HCT116 (cell line): ENCODE results near the gene ACBD5. TPM values are rescaled to one million over a fixed set of nuclear protein-coding genes. Genes with fewer than 3 reads are reported as not detected.
A peak's percentile ranks its signal among the peaks of the same experiment; 100 is the strongest.

Source experiments
- ATAC-seq: fragments of 200-7000 bp; cut with Tn5 transposase; 2 replicates; pipeline ENCODE4 v1.9.1; 2020; ENCODE audit warnings: mild to moderate bottlenecking, moderate library complexity
- Bru-seq: library from RNA; stranded (reverse); fragments of 400-500 nt; gene quantifications from one replicate; lab custom pipeline; 2021; lab: Mats Ljungman, UMichigan
- BruChase-seq, 2 experiments: library from RNA; stranded (reverse); fragments of 400-500 nt; gene quantifications; one replicate each; lab custom pipeline; 2021; lab: Mats Ljungman, UMichigan
- BruUV-seq: library from RNA; stranded (reverse); fragments of 400-500 nt; replicated peaks from 2 replicates; lab custom pipeline; 2021; lab: Mats Ljungman, UMichigan
- CTCF ChIA-PET: fragments of 300-600 bp; sonication (Branson Sonifier 250); formaldehyde crosslinking; loops from one replicate; lab custom pipeline; 2021; ENCODE audit warnings: antibody characterized with exemption; lab: Charles Lee
- POLR2A ChIA-PET: fragments of 300-600, 350-600 bp; sonication (Branson Sonifier 250); formaldehyde crosslinking; loops from one replicate; lab custom pipeline; 2021; ENCODE audit warnings: antibody characterized with exemption; lab: Charles Lee
- RAD21 ChIA-PET, 2 experiments: fragments of 300-600 bp; sonication (Branson Sonifier 250); formaldehyde crosslinking; loops; one replicate each; lab custom pipeline; 2023; ENCODE audit warnings: low total read pairs in 2 of 2; ENCODE audit not compliant: uncharacterized antibody in 2 of 2, unreplicated experiment in 2 of 2, low non-redundant PET in 1 of 2; lab: Charles Lee
- DNase-seq: peaks from one replicate; pipeline ENCODE4 v3.0.0-alpha.2; 2010; ENCODE audit warnings: low read depth, low spot score
- H2AFZ ChIP-seq: fragments of 200-600 bp; shearing (Covaris generic), sonication (generic); 2 replicates; pipeline ENCODE4 v1.6.1; 2017; ENCODE audit warnings: low read depth, mixed run types, mixed read lengths, antibody characterized with exemption, low read length; ENCODE audit not compliant: poor library complexity, severe bottlenecking
- H3K27ac ChIP-seq: 2 replicates; pipeline ENCODE4 v1.5.1; 2012; ENCODE audit warnings: low read depth, low read length
- H3K27me3 ChIP-seq: fragments of 200-600 bp; sonication (generic); 2 replicates; pipeline ENCODE4 v1.6.1; 2016; ENCODE audit warnings: mixed run types, low read length, mixed read lengths; ENCODE audit not compliant: insufficient read depth
- H3K36me3 ChIP-seq, 2 experiments: fragments of 200-500 bp in 1 of 2; fragments of 200-600 bp in 1 of 2; sonication (Bioruptor generic) in 1 of 2; sonication (generic) in 1 of 2; 2 replicates each; pipeline versions ENCODE4 v1.5.1 to v1.6.1; 2014 to 2016; ENCODE audit warnings: low read length in 2 of 2, inconsistent platforms in 1 of 2, mixed read lengths in 1 of 2, mixed run types in 1 of 2; ENCODE audit not compliant: insufficient read depth in 2 of 2, control insufficient read depth in 1 of 2
- H3K4me1 ChIP-seq, 2 experiments: fragments of 200-600 bp in 1 of 2; sonication (generic) in 1 of 2; 2 replicates each; pipeline versions ENCODE4 v1.5.1 to v1.6.1; 2012 to 2017; ENCODE audit warnings: low read length in 2 of 2, inconsistent platforms in 1 of 2, mild to moderate bottlenecking in 1 of 2, mixed read lengths in 1 of 2, mixed run types in 1 of 2, moderate library complexity in 1 of 2; ENCODE audit not compliant: insufficient read depth in 2 of 2, control insufficient read depth in 1 of 2
- H3K4me2 ChIP-seq: fragments of 200-600 bp; sonication (generic); 2 replicates; pipeline ENCODE4 v1.6.1; 2017; ENCODE audit warnings: mixed run types, low read length, mixed read lengths
- H3K4me3 ChIP-seq, 2 experiments: fragments of 200-600 bp in 1 of 2; sonication (generic) in 1 of 2; replicated peaks in 1 of 2; 2 replicates each; pipeline ENCODE4 v1.5.1; 2011 to 2016; ENCODE audit warnings: low read length in 2 of 2, control low read depth in 1 of 2, low read depth in 1 of 2, mild to moderate bottlenecking in 1 of 2, mixed read lengths in 1 of 2, mixed run types in 1 of 2
- H3K79me2 ChIP-seq: fragments of 200-600 bp; sonication (generic); 2 replicates; pipeline ENCODE4 v1.6.1; 2017; ENCODE audit warnings: mild to moderate bottlenecking, mixed run types, low read length, moderate library complexity, mixed read lengths; ENCODE audit not compliant: insufficient read depth
- H3K9ac ChIP-seq: fragments of 200-600 bp; sonication (generic); 2 replicates; pipeline ENCODE4 v1.6.1; 2016; ENCODE audit warnings: low read length, mixed read lengths
- H3K9me2 ChIP-seq: fragments of 200-600 bp; sonication (generic), shearing (Covaris generic); 2 replicates; pipeline ENCODE4 v1.6.1; 2017; ENCODE audit warnings: mixed run types, mild to moderate bottlenecking, moderate library complexity; ENCODE audit not compliant: insufficient read depth
- H3K9me3 ChIP-seq, 2 experiments: fragments of 200-500 bp in 1 of 2; fragments of 200-600 bp in 1 of 2; sonication (Bioruptor generic) in 1 of 2; sonication (generic) in 1 of 2; 2 replicates each; pipeline ENCODE4 v1.6.1; 2014 to 2017; ENCODE audit warnings: low read length in 2 of 2, mixed read lengths in 2 of 2, inconsistent platforms in 1 of 2, low read depth in 1 of 2, mild to moderate bottlenecking in 1 of 2, mixed run types in 1 of 2, moderate library complexity in 1 of 2; ENCODE audit not compliant: control insufficient read depth in 1 of 2, insufficient read depth in 1 of 2
- H4K20me1 ChIP-seq: fragments of 200-600 bp; sonication (generic), shearing (Covaris generic); 2 replicates; pipeline ENCODE4 v1.6.1; 2017; ENCODE audit warnings: mixed run types, mild to moderate bottlenecking, moderate library complexity; ENCODE audit not compliant: insufficient read depth
- CEBPB ChIP-seq: IDR thresholded peaks from 2 replicates; pipeline ENCODE4 v1.6.1; 2012; ENCODE audit warnings: low read depth
- JUND ChIP-seq: IDR thresholded peaks from 2 replicates; pipeline ENCODE4 v1.6.1; 2012
- POLR2A ChIP-seq: IDR thresholded peaks from 2 replicates; pipeline ENCODE4 v1.7.0; 2011; ENCODE audit warnings: borderline replicate concordance; ENCODE audit not compliant: insufficient read depth, insufficient read length; ENCODE audit errors: extremely low read depth
- POLR2AphosphoS5 ChIP-seq: IDR thresholded peaks from 2 replicates; pipeline ENCODE4 v1.6.1; 2011; ENCODE audit warnings: mild to moderate bottlenecking, low read depth, low read length, moderate library complexity
- RAD21 ChIP-seq: IDR thresholded peaks from 2 replicates; pipeline ENCODE4 v1.6.1; 2012; ENCODE audit warnings: low read depth, mild to moderate bottlenecking
- SIN3A ChIP-seq: IDR thresholded peaks from 2 replicates; pipeline ENCODE4 v1.6.1; 2012; ENCODE audit warnings: low read depth
- TCF7L2 ChIP-seq: IDR thresholded peaks from 2 replicates; pipeline ENCODE4 v1.7.0; 2011; ENCODE audit warnings: borderline replicate concordance, inconsistent platforms; ENCODE audit not compliant: insufficient read depth, insufficient read length; ENCODE audit errors: extremely low read depth
- YY1 ChIP-seq: IDR thresholded peaks from 2 replicates; pipeline ENCODE4 v1.6.1; 2011; ENCODE audit warnings: low read length, low read depth, moderate library complexity, mild to moderate bottlenecking; ENCODE audit not compliant: insufficient replicate concordance; ENCODE audit errors: extremely low read depth
- ZFX ChIP-seq: fragments of 450-650 bp; IDR thresholded peaks from 2 replicates; pipeline ENCODE4 v1.6.1; 2017
- ZNF274 ChIP-seq: fragments of 200-500 bp; sonication (Bioruptor generic); IDR thresholded peaks from 2 replicates; pipeline ENCODE4 v1.6.1; 2014; ENCODE audit warnings: mild to moderate bottlenecking, low read depth, low read length, inconsistent platforms
- intact Hi-C: fragments of 100-400 bp; cut with micrococcal nuclease; formaldehyde crosslinking; loops from 2 replicates; pipeline ENCODE4 v1.10.0; 2022
- long read RNA-seq: library from polyadenylated mRNA; unstranded; transcript quantifications from one replicate; pipeline ENCODE4 v2.0.0, GENCODE V29; 2021; ENCODE audit not compliant: unreplicated experiment
- polyA plus RNA-seq: library from polyadenylated mRNA; unstranded; fragments of >200 nt; gene quantifications from 2 replicates; pipeline ENCODE4 v1.2.1, GENCODE V29; 2012; ENCODE audit warnings: missing spikeins
- total RNA-seq: library from RNA; stranded (reverse); gene quantifications from one replicate; pipeline ENCODE4 v1.2.1, GENCODE V29; 2021; ENCODE audit not compliant: unreplicated experiment
- TF ChIP-seq, protein P1 (sequence below): IDR thresholded peaks from 2 replicates; pipeline ENCODE4 v1.6.1; 2012

Gene ACBD5, protein sequence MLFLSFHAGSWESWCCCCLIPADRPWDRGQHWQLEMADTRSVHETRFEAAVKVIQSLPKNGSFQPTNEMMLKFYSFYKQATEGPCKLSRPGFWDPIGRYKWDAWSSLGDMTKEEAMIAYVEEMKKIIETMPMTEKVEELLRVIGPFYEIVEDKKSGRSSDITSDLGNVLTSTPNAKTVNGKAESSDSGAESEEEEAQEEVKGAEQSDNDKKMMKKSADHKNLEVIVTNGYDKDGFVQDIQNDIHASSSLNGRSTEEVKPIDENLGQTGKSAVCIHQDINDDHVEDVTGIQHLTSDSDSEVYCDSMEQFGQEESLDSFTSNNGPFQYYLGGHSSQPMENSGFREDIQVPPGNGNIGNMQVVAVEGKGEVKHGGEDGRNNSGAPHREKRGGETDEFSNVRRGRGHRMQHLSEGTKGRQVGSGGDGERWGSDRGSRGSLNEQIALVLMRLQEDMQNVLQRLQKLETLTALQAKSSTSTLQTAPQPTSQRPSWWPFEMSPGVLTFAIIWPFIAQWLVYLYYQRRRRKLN
- total RNA-seq (19.5 TPM), Bru-seq, nascent RNA (percentile 64 among the genes with signal in this experiment), BruChase-seq, experiment 1, labeled RNA remaining after a 6-hour chase (percentile 74 among the genes with signal in this experiment), BruChase-seq, experiment 2, labeled RNA remaining after a 2-hour chase (percentile 68 among the genes with signal in this experiment)
- 9.5 and 12.2 TPM in 2 replicates for polyA plus RNA-seq
- long read RNA-seq, full-length matches to known transcripts = 43 of 82 reads
- long read RNA-seq, partial matches to known transcripts = 10 of 82 reads
- long read RNA-seq, other reads (novel, unspliced or antisense) = 29 of 82 reads

DNA sequence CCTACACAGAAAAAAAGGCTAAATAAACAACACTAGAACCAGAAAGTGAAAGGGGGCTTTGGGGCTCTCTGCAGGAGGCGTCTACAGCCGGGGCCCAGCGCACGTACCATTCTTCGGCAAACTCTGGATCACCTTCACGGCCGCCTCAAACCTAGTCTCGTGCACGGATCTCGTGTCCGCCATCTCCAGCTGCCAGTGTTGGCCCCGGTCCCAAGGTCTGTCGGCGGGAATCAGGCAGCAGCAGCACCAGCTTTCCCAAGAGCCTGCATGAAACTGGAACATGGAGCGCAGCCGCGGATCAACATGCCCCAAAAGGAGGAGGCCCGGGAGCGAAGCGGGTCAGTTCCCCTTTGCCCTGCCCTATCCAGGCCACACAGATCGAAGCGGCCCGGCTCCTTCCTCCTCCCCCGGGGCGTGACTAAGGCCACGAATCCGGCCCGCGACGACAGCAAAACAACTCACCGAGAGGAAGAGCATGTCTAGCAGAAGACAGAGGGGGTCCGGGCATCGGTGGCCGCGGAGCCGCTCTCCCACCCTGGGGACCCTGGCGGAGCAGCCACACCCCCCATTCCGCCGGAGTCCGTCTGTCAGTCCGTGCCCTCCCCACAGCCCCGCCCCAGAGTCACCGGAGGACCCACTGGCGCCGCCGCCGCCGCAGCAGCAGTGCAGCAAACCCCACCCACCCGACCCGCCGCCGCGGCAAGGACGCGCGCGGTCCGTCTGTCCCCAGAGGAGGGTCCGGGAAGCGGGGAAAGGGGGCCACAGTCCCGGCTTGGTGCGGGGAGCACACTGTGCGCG lies at the start of gene ACBD5:
ACBD5 (minus strand) TSS at position 586 of the 798 bp plus-strand sequence; CDS start at position 477, 109 bp downstream.
- Histone ChIP-seq H2AFZ (peak within 1 kb of the TSS; percentile 39), H3K9ac (peak within 1 kb of the TSS; percentile 80), H3K4me2 (peak within 1 kb of the TSS; percentile 99), H3K9me3 (no peaks in the 10 kb centered on the region), H3K4me3 (peak within 1 kb of the TSS; percentile 78 to 83), H3K9me2 (no peaks in the 10 kb centered on the region)
- DNase-seq (no peak), ATAC-seq (peak; percentile 69)
- CTCF ChIA-PET = interaction anchor here (1.0 kb wide), 1 partner anchor 17 kb away, joined by 5 read pairs; no protein-coding TSS in a partner anchor
- BruUV-seq = no TSS peak
- intact Hi-C loops = loop anchor here (2.0 to 5.0 kb wide), 2 partner anchors 86 to 857 kb away; partner anchors contain the start of genes MASTL and YME1L1
- TF ChIP-seq SIN3A = peak; percentile 43; the same call in 1 of the 2 replicates
- TF ChIP-seq TCF7L2 = no peak
- peak; percentile 30 for TF ChIP-seq YY1
- no peak for TF ChIP-seq CEBPB
- no peak for TF ChIP-seq ZNF274
- TF ChIP-seq, protein P1, sequence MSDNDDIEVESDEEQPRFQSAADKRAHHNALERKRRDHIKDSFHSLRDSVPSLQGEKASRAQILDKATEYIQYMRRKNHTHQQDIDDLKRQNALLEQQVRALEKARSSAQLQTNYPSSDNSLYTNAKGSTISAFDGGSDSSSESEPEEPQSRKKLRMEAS = peak; percentile 66; the same call in 1 of the 2 replicates
- TF ChIP-seq RAD21 = no peak
- peak; percentile 35 for TF ChIP-seq POLR2A
- no peak for TF ChIP-seq ZFX
- TF ChIP-seq JUND = no peak
- TF ChIP-seq POLR2AphosphoS5 = peak; percentile 50; the same call in 1 of the 2 replicates
- TF ChIP-seq, all 23 proteins: peak for 5
- POLR2A ChIA-PET = no interaction called here
- H3K79me2 ChIP-seq = peaks cover 31% of the 10 kb centered on the region
- H3K27me3 ChIP-seq = no peaks in the 10 kb centered on the region
- RAD21 ChIA-PET = no interaction called here
- H3K27ac ChIP-seq = peak within 1 kb of the TSS; percentile 93
- no peaks in the 10 kb centered on the region for H4K20me1 ChIP-seq
- peaks cover 3 to 37% of the 10 kb centered on the region in 2 experiments; a peak in 3 of 4 replicates for H3K4me1 ChIP-seq
- no peaks in the 10 kb centered on the region for H3K36me3 ChIP-seq
